Measurements from ENCODE around the gene SLC25A51. TPM values are rescaled to one million over a fixed set of nuclear protein-coding genes. Genes with fewer than 3 reads are reported as not detected.

Gene SLC25A51
- total RNA-seq, 1 donor from 2014 or later: 26.6 TPM

GRCh38 chr9:37920471-37921167 lies 16.7 kb upstream of the SLC25A51 start:
- H3K4me3 ChIP-seq (ENCODE audit: low read length in 3 of 3): no peak overlapping the region
- no peaks in the 10 kb centered on the region for H3K9me3 ChIP-seq (ENCODE audit: control insufficient read depth in 3 of 3, low read length in 3 of 3)
- H3K27me3 ChIP-seq (ENCODE audit: control insufficient read depth in 3 of 3, insufficient read depth in 3 of 3, low read length in 3 of 3): no peaks in the 10 kb centered on the region
- peaks cover 0 to 11% (median 7%) of the 10 kb centered on the region in 3 donors for H3K4me1 ChIP-seq (ENCODE audit: control insufficient read depth in 3 of 3, insufficient read depth in 3 of 3, low read length in 3 of 3)
- H3K9ac ChIP-seq (ENCODE audit: low read depth in 1 of 3, low read length in 3 of 3): no peak overlapping the region
- peaks cover 0 to 3% (median 2%) of the 10 kb centered on the region in 3 donors for H3K36me3 ChIP-seq (ENCODE audit: control insufficient read depth in 3 of 3, insufficient read depth in 3 of 3, low read length in 3 of 3)
- H3K27ac ChIP-seq (ENCODE audit: low read depth, low read length): no peak overlapping the region

- peaks cover 0 to 3% (median 2%) of the 10 kb centered on the region in 3 donors for H3K36me3 ChIP-seq (ENCODE audit: control insufficient read depth in 3 of 3, insufficient read depth in 3 of 3, low read length in 3 of 3)
- no peak overlapping the region for H3K4me3 ChIP-seq (ENCODE audit: low read length in 3 of 3)
- H3K27me3 ChIP-seq (ENCODE audit: control insufficient read depth in 3 of 3, insufficient read depth in 3 of 3, low read length in 3 of 3): no peaks in the 10 kb centered on the region
- H3K9ac ChIP-seq (ENCODE audit: low read depth in 1 of 3, low read length in 3 of 3): no peak overlapping the region
- H3K9me3 ChIP-seq (ENCODE audit: control insufficient read depth in 3 of 3, low read length in 3 of 3): no peaks in the 10 kb centered on the region
- H3K27ac ChIP-seq (ENCODE audit: low read depth, low read length): no peak overlapping the region
- peaks cover 0 to 11% (median 7%) of the 10 kb centered on the region in 3 donors for H3K4me1 ChIP-seq (ENCODE audit: control insufficient read depth in 3 of 3, insufficient read depth in 3 of 3, low read length in 3 of 3)
These were observed 16.0 kb upstream of the SLC25A51 start for GRCh38 chr9:37919956-37920335.

- H3K27ac ChIP-seq (ENCODE audit: low read depth, low read length): no peak overlapping the region
- no peaks in the 10 kb centered on the region for H3K27me3 ChIP-seq (ENCODE audit: control insufficient read depth in 3 of 3, insufficient read depth in 3 of 3, low read length in 3 of 3)
- no peak overlapping the region for H3K9ac ChIP-seq (ENCODE audit: low read depth in 1 of 3, low read length in 3 of 3)
- no peak overlapping the region for H3K4me3 ChIP-seq (ENCODE audit: low read length in 3 of 3)
- H3K36me3 ChIP-seq (ENCODE audit: control insufficient read depth in 3 of 3, insufficient read depth in 3 of 3, low read length in 3 of 3): peaks cover 0 to 3% (median 2%) of the 10 kb centered on the region in 3 donors
- H3K9me3 ChIP-seq (ENCODE audit: control insufficient read depth in 3 of 3, low read length in 3 of 3): no peaks in the 10 kb centered on the region
- peaks cover 0 to 11% (median 7%) of the 10 kb centered on the region in 3 donors for H3K4me1 ChIP-seq (ENCODE audit: control insufficient read depth in 3 of 3, insufficient read depth in 3 of 3, low read length in 3 of 3)
These were observed 15.5 kb upstream of the SLC25A51 start for GRCh38 chr9:37919246-37919955.

- no peak overlapping the region for H3K27ac ChIP-seq (ENCODE audit: low read depth, low read length)
- peaks cover 0 to 3% (median 2%) of the 10 kb centered on the region in 3 donors for H3K36me3 ChIP-seq (ENCODE audit: control insufficient read depth in 3 of 3, insufficient read depth in 3 of 3, low read length in 3 of 3)
- H3K4me3 ChIP-seq (ENCODE audit: low read length in 3 of 3): no peak overlapping the region
- no peak overlapping the region for H3K9ac ChIP-seq (ENCODE audit: low read depth in 1 of 3, low read length in 3 of 3)
- no peaks in the 10 kb centered on the region for H3K9me3 ChIP-seq (ENCODE audit: control insufficient read depth in 3 of 3, low read length in 3 of 3)
- H3K4me1 ChIP-seq (ENCODE audit: control insufficient read depth in 3 of 3, insufficient read depth in 3 of 3, low read length in 3 of 3): peaks cover 3 to 11% (median 11%) of the 10 kb centered on the region in 3 donors
- no peaks in the 10 kb centered on the region for H3K27me3 ChIP-seq (ENCODE audit: control insufficient read depth in 3 of 3, insufficient read depth in 3 of 3, low read length in 3 of 3)
These were observed 14.8 kb upstream of the SLC25A51 start for GRCh38 chr9:37918665-37919170.

- Histone ChIP-seq H3K9ac (ENCODE audit: low read depth in 1 of 3, low read length in 3 of 3) (no peak overlapping the region), H3K36me3 (ENCODE audit: control insufficient read depth in 3 of 3, insufficient read depth in 3 of 3, low read length in 3 of 3) (peaks cover 0 to 3% (median 2%) of the 10 kb centered on the region in 3 donors), H3K27ac (ENCODE audit: low read depth, low read length) (peak overlapping the region; percentile 73), H3K9me3 (ENCODE audit: control insufficient read depth in 3 of 3, low read length in 3 of 3) (no peaks in the 10 kb centered on the region), H3K4me1 (ENCODE audit: control insufficient read depth in 3 of 3, insufficient read depth in 3 of 3, low read length in 3 of 3) (peaks cover 3 to 14% (median 11%) of the 10 kb centered on the region in 3 donors), H3K4me3 (ENCODE audit: low read length in 3 of 3) (no peak overlapping the region), H3K27me3 (ENCODE audit: control insufficient read depth in 3 of 3, insufficient read depth in 3 of 3, low read length in 3 of 3) (no peaks in the 10 kb centered on the region)
These were observed 14.1 kb upstream of the SLC25A51 start for GRCh38 chr9:37917801-37918664.

GRCh38 chr9:37917313-37917731 lies 13.4 kb upstream of the SLC25A51 start:
- Histone ChIP-seq H3K9ac (ENCODE audit: low read depth in 1 of 3, low read length in 3 of 3) (peak overlapping the region in 1 of 3 donors; percentile 45), H3K36me3 (ENCODE audit: control insufficient read depth in 3 of 3, insufficient read depth in 3 of 3, low read length in 3 of 3) (peaks cover 0 to 3% (median 2%) of the 10 kb centered on the region in 3 donors), H3K9me3 (ENCODE audit: control insufficient read depth in 3 of 3, low read length in 3 of 3) (no peaks in the 10 kb centered on the region), H3K4me3 (ENCODE audit: low read length in 3 of 3) (no peak overlapping the region), H3K4me1 (ENCODE audit: control insufficient read depth in 3 of 3, insufficient read depth in 3 of 3, low read length in 3 of 3) (peaks cover 3 to 11% (median 10%) of the 10 kb centered on the region in 3 donors), H3K27me3 (ENCODE audit: control insufficient read depth in 3 of 3, insufficient read depth in 3 of 3, low read length in 3 of 3) (no peaks in the 10 kb centered on the region), H3K27ac (ENCODE audit: low read depth, low read length) (peak overlapping the region; percentile 73)

GRCh38 chr9:37916471-37917312 lies 12.8 kb upstream of the SLC25A51 start:
- Histone ChIP-seq H3K27ac (ENCODE audit: low read depth, low read length) (peak overlapping the region; percentile 78), H3K27me3 (ENCODE audit: control insufficient read depth in 3 of 3, insufficient read depth in 3 of 3, low read length in 3 of 3) (no peaks in the 10 kb centered on the region), H3K4me3 (ENCODE audit: low read length in 3 of 3) (no peak overlapping the region), H3K36me3 (ENCODE audit: control insufficient read depth in 3 of 3, insufficient read depth in 3 of 3, low read length in 3 of 3) (peaks cover 0 to 3% (median 2%) of the 10 kb centered on the region in 3 donors), H3K9me3 (ENCODE audit: control insufficient read depth in 3 of 3, low read length in 3 of 3) (no peaks in the 10 kb centered on the region), H3K9ac (ENCODE audit: low read depth in 1 of 3, low read length in 3 of 3) (no peak overlapping the region), H3K4me1 (ENCODE audit: control insufficient read depth in 3 of 3, insufficient read depth in 3 of 3, low read length in 3 of 3) (peaks cover 3 to 11% (median 10%) of the 10 kb centered on the region in 3 donors)

- Histone ChIP-seq H3K4me3 (ENCODE audit: low read length in 3 of 3) (no peak overlapping the region), H3K9ac (ENCODE audit: low read depth in 1 of 3, low read length in 3 of 3) (no peak overlapping the region), H3K4me1 (ENCODE audit: control insufficient read depth in 3 of 3, insufficient read depth in 3 of 3, low read length in 3 of 3) (peaks cover 3 to 11% (median 10%) of the 10 kb centered on the region in 3 donors)
These were observed 12.1 kb upstream of the SLC25A51 start for GRCh38 chr9:37915911-37916470.

More at GRCh38 chr9:37915911-37916470, 12.1 kb upstream of the SLC25A51 start:
- Histone ChIP-seq H3K27ac (ENCODE audit: low read depth, low read length) (peak overlapping the region; percentile 78), H3K9me3 (ENCODE audit: control insufficient read depth in 3 of 3, low read length in 3 of 3) (no peaks in the 10 kb centered on the region), H3K36me3 (ENCODE audit: control insufficient read depth in 3 of 3, insufficient read depth in 3 of 3, low read length in 3 of 3) (peaks cover 0 to 3% (median 2%) of the 10 kb centered on the region in 3 donors), H3K27me3 (ENCODE audit: control insufficient read depth in 3 of 3, insufficient read depth in 3 of 3, low read length in 3 of 3) (no peaks in the 10 kb centered on the region)
